ENCODE data around the gene ASTN2.

The ASTN2 gene

GRCh38 chr9:116623715-116624114, 791.1 kb downstream of the ASTN2 start:
- Histone ChIP-seq H3K27me3 (replicated peaks; ENCODE audit: insufficient read depth, low read length) (no peaks in the 10 kb centered on the region), H3K9me2 (replicated peaks; ENCODE audit: insufficient read depth, low read length) (no peaks in the 10 kb centered on the region), H3K36me3 (replicated peaks; ENCODE audit: insufficient read depth, low read length) (no peaks in the 10 kb centered on the region), H2AFZ (ENCODE audit: low read length) (no peak overlapping the region), H3F3A (ENCODE audit: insufficient read depth, low read length) (no peaks in the 10 kb centered on the region), H4K20me1 (ENCODE audit: insufficient read depth, low read length) (no peaks in the 10 kb centered on the region), H3K4me2 (ENCODE audit: low read depth, low read length) (no peak overlapping the region), H3K27ac (ENCODE audit: low read length) (no peak overlapping the region), H3K9me3 (replicated peaks; ENCODE audit: insufficient read depth, low read length) (no peaks in the 10 kb centered on the region), H3K9ac (ENCODE audit: low read length) (no peak overlapping the region), H3K4me1 (ENCODE audit: low read length) (no peaks in the 10 kb centered on the region), H3K4me3 (ENCODE audit: low read length) (no peak overlapping the region), H3K79me2 (ENCODE audit: low read length) (no peaks in the 10 kb centered on the region)
- DNase-seq, result no peak
- TF ChIP-seq EZH2 (optimal IDR thresholded peaks at IDR 0.05; ENCODE audit: low read depth, low read length) (no peak), EZH2phosphoT487 (IDR thresholded peaks at IDR 0.05; ENCODE audit: low read length) (no peak), CTCF (IDR thresholded peaks at IDR 0.05; ENCODE audit: low read length) (no peak)

- no peaks in the 10 kb centered on the region for H4K20me1 ChIP-seq (ENCODE audit: insufficient read depth, low read length)
- TF ChIP-seq EZH2 (optimal IDR thresholded peaks at IDR 0.05; ENCODE audit: low read depth, low read length) (no peak), EZH2phosphoT487 (IDR thresholded peaks at IDR 0.05; ENCODE audit: low read length) (no peak), CTCF (IDR thresholded peaks at IDR 0.05; ENCODE audit: low read length) (no peak)
- no peaks in the 10 kb centered on the region for H3K36me3 ChIP-seq (replicated peaks; ENCODE audit: insufficient read depth, low read length)
- no peaks in the 10 kb centered on the region for H3K4me1 ChIP-seq (ENCODE audit: low read length)
- no peak overlapping the region for H2AFZ ChIP-seq (ENCODE audit: low read length)
- H3K27ac ChIP-seq (ENCODE audit: low read length), result no peak overlapping the region
- H3K9me2 ChIP-seq (replicated peaks; ENCODE audit: insufficient read depth, low read length), result no peaks in the 10 kb centered on the region
- no peaks in the 10 kb centered on the region for H3K27me3 ChIP-seq (replicated peaks; ENCODE audit: insufficient read depth, low read length)
- no peaks in the 10 kb centered on the region for H3K9me3 ChIP-seq (replicated peaks; ENCODE audit: insufficient read depth, low read length)
- DNase-seq, result no peak
- no peak overlapping the region for H3K9ac ChIP-seq (ENCODE audit: low read length)
- H3K4me3 ChIP-seq (ENCODE audit: low read length), result no peak overlapping the region
- H3F3A ChIP-seq (ENCODE audit: insufficient read depth, low read length), result no peaks in the 10 kb centered on the region
- no peak overlapping the region for H3K4me2 ChIP-seq (ENCODE audit: low read depth, low read length)
- H3K79me2 ChIP-seq (ENCODE audit: low read length), result no peaks in the 10 kb centered on the region
Observed at GRCh38 chr9:116617389-116617788, 797.5 kb downstream of the ASTN2 start.

- H3F3A ChIP-seq (ENCODE audit: insufficient read depth, low read length), result no peaks in the 10 kb centered on the region
- H3K79me2 ChIP-seq (ENCODE audit: low read length), result no peaks in the 10 kb centered on the region
- no peaks in the 10 kb centered on the region for H3K36me3 ChIP-seq (replicated peaks; ENCODE audit: insufficient read depth, low read length)
- no peak overlapping the region for H3K4me3 ChIP-seq (ENCODE audit: low read length)
- TF ChIP-seq CTCF (IDR thresholded peaks at IDR 0.05; ENCODE audit: low read length) (no peak), EZH2phosphoT487 (IDR thresholded peaks at IDR 0.05; ENCODE audit: low read length) (no peak), EZH2 (optimal IDR thresholded peaks at IDR 0.05; ENCODE audit: low read depth, low read length) (no peak)
- H3K9me3 ChIP-seq (replicated peaks; ENCODE audit: insufficient read depth, low read length), result no peaks in the 10 kb centered on the region
- DNase-seq, result no peak
- H3K9ac ChIP-seq (ENCODE audit: low read length), result no peak overlapping the region
- H3K9me2 ChIP-seq (replicated peaks; ENCODE audit: insufficient read depth, low read length), result no peaks in the 10 kb centered on the region
- no peak overlapping the region for H3K4me2 ChIP-seq (ENCODE audit: low read depth, low read length)
- H3K27me3 ChIP-seq (replicated peaks; ENCODE audit: insufficient read depth, low read length), result no peaks in the 10 kb centered on the region
- H4K20me1 ChIP-seq (ENCODE audit: insufficient read depth, low read length), result no peaks in the 10 kb centered on the region
- no peaks in the 10 kb centered on the region for H3K4me1 ChIP-seq (ENCODE audit: low read length)
- no peak overlapping the region for H2AFZ ChIP-seq (ENCODE audit: low read length)
- H3K27ac ChIP-seq (ENCODE audit: low read length), result no peak overlapping the region
Observed at GRCh38 chr9:116616304-116616914, 798.4 kb downstream of the ASTN2 start.

Measured in MM.1S (cell line).